ENCODE results near the gene GARS1.

DNA sequence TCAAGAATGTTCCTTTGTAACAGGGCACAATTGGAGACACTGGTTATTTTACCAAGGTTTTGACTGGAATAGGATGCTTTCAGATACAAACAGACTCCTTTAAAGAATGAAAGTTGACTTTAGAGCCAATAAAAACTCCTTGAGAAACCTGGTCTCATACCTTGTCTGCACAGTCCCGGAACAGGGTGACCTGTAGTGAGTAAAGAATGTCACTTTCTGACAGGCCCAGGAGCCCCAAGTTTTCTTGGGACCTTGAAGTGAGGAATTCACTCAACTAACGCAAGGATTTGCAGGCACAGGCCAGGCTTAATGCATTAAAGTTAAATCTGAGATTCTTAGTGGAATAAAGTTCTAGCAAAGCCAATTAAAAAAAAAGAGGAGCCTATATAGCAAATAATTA is 11.5 kb upstream of the GARS1 start:
- TF ChIP-seq, protein P1, sequence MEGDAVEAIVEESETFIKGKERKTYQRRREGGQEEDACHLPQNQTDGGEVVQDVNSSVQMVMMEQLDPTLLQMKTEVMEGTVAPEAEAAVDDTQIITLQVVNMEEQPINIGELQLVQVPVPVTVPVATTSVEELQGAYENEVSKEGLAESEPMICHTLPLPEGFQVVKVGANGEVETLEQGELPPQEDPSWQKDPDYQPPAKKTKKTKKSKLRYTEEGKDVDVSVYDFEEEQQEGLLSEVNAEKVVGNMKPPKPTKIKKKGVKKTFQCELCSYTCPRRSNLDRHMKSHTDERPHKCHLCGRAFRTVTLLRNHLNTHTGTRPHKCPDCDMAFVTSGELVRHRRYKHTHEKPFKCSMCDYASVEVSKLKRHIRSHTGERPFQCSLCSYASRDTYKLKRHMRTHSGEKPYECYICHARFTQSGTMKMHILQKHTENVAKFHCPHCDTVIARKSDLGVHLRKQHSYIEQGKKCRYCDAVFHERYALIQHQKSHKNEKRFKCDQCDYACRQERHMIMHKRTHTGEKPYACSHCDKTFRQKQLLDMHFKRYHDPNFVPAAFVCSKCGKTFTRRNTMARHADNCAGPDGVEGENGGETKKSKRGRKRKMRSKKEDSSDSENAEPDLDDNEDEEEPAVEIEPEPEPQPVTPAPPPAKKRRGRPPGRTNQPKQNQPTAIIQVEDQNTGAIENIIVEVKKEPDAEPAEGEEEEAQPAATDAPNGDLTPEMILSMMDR (IDR thresholded peaks at IDR 0.05; ENCODE audit: poor library complexity, severe bottlenecking), result no peak
- TF ChIP-seq POLR2AphosphoS5 (IDR thresholded peaks at IDR 0.05) (no peak), EZH2 (IDR thresholded peaks at IDR 0.05; ENCODE audit: borderline replicate concordance, insufficient read depth, low read length, poor library complexity, severe bottlenecking) (no peak), EP300 (conservative IDR thresholded peaks at IDR 0.05; ENCODE audit: poor library complexity, severe bottlenecking) (no peak), SMC3 (conservative IDR thresholded peaks at IDR 0.05; ENCODE audit: poor library complexity) (no peak)
- TF ChIP-seq, protein P2, sequence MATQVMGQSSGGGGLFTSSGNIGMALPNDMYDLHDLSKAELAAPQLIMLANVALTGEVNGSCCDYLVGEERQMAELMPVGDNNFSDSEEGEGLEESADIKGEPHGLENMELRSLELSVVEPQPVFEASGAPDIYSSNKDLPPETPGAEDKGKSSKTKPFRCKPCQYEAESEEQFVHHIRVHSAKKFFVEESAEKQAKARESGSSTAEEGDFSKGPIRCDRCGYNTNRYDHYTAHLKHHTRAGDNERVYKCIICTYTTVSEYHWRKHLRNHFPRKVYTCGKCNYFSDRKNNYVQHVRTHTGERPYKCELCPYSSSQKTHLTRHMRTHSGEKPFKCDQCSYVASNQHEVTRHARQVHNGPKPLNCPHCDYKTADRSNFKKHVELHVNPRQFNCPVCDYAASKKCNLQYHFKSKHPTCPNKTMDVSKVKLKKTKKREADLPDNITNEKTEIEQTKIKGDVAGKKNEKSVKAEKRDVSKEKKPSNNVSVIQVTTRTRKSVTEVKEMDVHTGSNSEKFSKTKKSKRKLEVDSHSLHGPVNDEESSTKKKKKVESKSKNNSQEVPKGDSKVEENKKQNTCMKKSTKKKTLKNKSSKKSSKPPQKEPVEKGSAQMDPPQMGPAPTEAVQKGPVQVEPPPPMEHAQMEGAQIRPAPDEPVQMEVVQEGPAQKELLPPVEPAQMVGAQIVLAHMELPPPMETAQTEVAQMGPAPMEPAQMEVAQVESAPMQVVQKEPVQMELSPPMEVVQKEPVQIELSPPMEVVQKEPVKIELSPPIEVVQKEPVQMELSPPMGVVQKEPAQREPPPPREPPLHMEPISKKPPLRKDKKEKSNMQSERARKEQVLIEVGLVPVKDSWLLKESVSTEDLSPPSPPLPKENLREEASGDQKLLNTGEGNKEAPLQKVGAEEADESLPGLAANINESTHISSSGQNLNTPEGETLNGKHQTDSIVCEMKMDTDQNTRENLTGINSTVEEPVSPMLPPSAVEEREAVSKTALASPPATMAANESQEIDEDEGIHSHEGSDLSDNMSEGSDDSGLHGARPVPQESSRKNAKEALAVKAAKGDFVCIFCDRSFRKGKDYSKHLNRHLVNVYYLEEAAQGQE (IDR thresholded peaks at IDR 0.05; ENCODE audit: borderline replicate concordance), result no peak
